WTC11 (cell line): Measurements from ENCODE around the gene DMD. TPM values are rescaled to one million over a fixed set of nuclear protein-coding genes. Genes with fewer than 3 reads are reported as not detected.

Experiments
- ATAC-seq: fragments of 200-7000 bp; cut with Tn5 transposase; 2 replicates; pipeline ENCODE4 v1.10.0; 2021; ENCODE audit warnings: mild to moderate bottlenecking, moderate library complexity
- CTCF ChIA-PET: fragments of 300-600 bp; sonication (Branson Sonifier 250); formaldehyde crosslinking; loops from one replicate; lab custom pipeline; 2021; ENCODE audit warnings: antibody characterized with exemption; lab: Charles Lee
- POLR2A ChIA-PET: fragments of 350-600 bp; sonication (Branson Sonifier 250); formaldehyde crosslinking; loops from one replicate; lab custom pipeline; 2021; ENCODE audit warnings: antibody characterized with exemption; lab: Charles Lee
- DNase-seq: peaks from one replicate; pipeline ENCODE4 v3.0.0; 2021; ENCODE audit warnings: low spot score
- H3K27ac Mint-ChIP-seq: 2 replicates; pipeline ENCODE4 v1.8.0; 2021; ENCODE audit warnings: mixed read lengths
- H3K27me3 Mint-ChIP-seq: 2 replicates; pipeline ENCODE4 v1.8.0; 2021; ENCODE audit warnings: low read depth, mild to moderate bottlenecking, moderate library complexity, mixed read lengths
- H3K36me3 Mint-ChIP-seq: 2 replicates; pipeline ENCODE4 v1.8.0; 2021; ENCODE audit warnings: mixed read lengths
- H3K4me1 Mint-ChIP-seq: 2 replicates; pipeline ENCODE4 v1.8.0; 2022; ENCODE audit warnings: mixed read lengths
- H3K4me3 Mint-ChIP-seq: 2 replicates; pipeline ENCODE4 v1.8.0; 2021; ENCODE audit warnings: mild to moderate bottlenecking, moderate library complexity, mixed read lengths
- H3K9me3 Mint-ChIP-seq: 2 replicates; pipeline ENCODE4 v1.8.0; 2021; ENCODE audit warnings: mixed read lengths
- EMX1 ChIP-seq: fragments of 250-450 bp; sonication (Bioruptor Pico); IDR thresholded peaks from 2 replicates; pipeline ENCODE4 v1.8.0; 2021; ENCODE audit warnings: mild to moderate bottlenecking
- FOXP1 ChIP-seq: sonication (generic); formaldehyde crosslinking; IDR thresholded peaks from 2 replicates; pipeline ENCODE4 v1.8.0; 2022; ENCODE audit warnings: missing genetic modification reagents, mild to moderate bottlenecking, moderate library complexity, borderline replicate concordance
- GABPB1 ChIP-seq: sonication (generic); formaldehyde crosslinking; IDR thresholded peaks from 2 replicates; pipeline ENCODE4 v1.8.1; 2023; ENCODE audit warnings: mild to moderate bottlenecking, missing genetic modification reagents
- HMGA2 ChIP-seq: fragments of 250-450 bp; sonication (Bioruptor Pico); IDR thresholded peaks from 2 replicates; pipeline ENCODE4 v1.4.0; 2021; ENCODE audit warnings: mild to moderate bottlenecking, moderate library complexity
- JAZF1 ChIP-seq: fragments of 250-450 bp; sonication (Bioruptor Pico); IDR thresholded peaks from 2 replicates; pipeline ENCODE4 v1.9.0; 2021; ENCODE audit warnings: moderate library complexity, mild to moderate bottlenecking, inconsistent platforms
- SOX15 ChIP-seq: fragments of 250-450 bp; sonication (Bioruptor Pico); IDR thresholded peaks from 2 replicates; pipeline ENCODE4 v1.9.0; 2021; ENCODE audit warnings: mild to moderate bottlenecking
- TEAD4 ChIP-seq: sonication (generic); formaldehyde crosslinking; IDR thresholded peaks from 2 replicates; pipeline ENCODE4 v1.8.0; 2022; ENCODE audit warnings: mild to moderate bottlenecking, missing genetic modification reagents
- total RNA-seq: library from RNA; stranded (reverse); gene quantifications from 3 replicates; pipeline ENCODE4 v1.2.3, GENCODE V29; 2021
- TF ChIP-seq, protein P1 (sequence below): sonication (generic); formaldehyde crosslinking; conservative IDR thresholded peaks from 2 replicates; pipeline ENCODE4 v1.8.1; 2023; ENCODE audit warnings: mild to moderate bottlenecking, low read depth, missing genetic modification reagents, moderate library complexity
- TF ChIP-seq, protein P2 (sequence below): fragments of 250-450 bp; sonication (Bioruptor Pico); IDR thresholded peaks from 2 replicates; pipeline ENCODE4 v1.9.0; 2021; ENCODE audit warnings: moderate library complexity, mild to moderate bottlenecking, inconsistent platforms, borderline replicate concordance
- TF ChIP-seq, protein P3 (sequence below): fragments of 250-450 bp; sonication (Bioruptor Pico); IDR thresholded peaks from 2 replicates; pipeline ENCODE4 v1.9.0; 2021; ENCODE audit warnings: mild to moderate bottlenecking, borderline replicate concordance
- TF ChIP-seq, protein P4 (sequence below): sonication (generic); formaldehyde crosslinking; IDR thresholded peaks from 2 replicates; pipeline ENCODE4 v1.8.1; 2022; ENCODE audit warnings: missing genetic modification reagents, borderline replicate concordance
- TF ChIP-seq, protein P5 (sequence below): sonication (generic); formaldehyde crosslinking; IDR thresholded peaks from 2 replicates; pipeline ENCODE4 v1.8.1; 2023; ENCODE audit warnings: mild to moderate bottlenecking, missing genetic modification reagents
- TF ChIP-seq, protein P6 (sequence below): fragments of 250-450 bp; sonication (Bioruptor Pico); IDR thresholded peaks from 2 replicates; pipeline ENCODE4 v1.9.0; 2021; ENCODE audit warnings: mild to moderate bottlenecking
- TF ChIP-seq, protein P7 (sequence below): sonication (generic); formaldehyde crosslinking; IDR thresholded peaks from 2 replicates; pipeline ENCODE4 v1.8.1; 2023; ENCODE audit warnings: mild to moderate bottlenecking, missing genetic modification reagents, borderline replicate concordance
- TF ChIP-seq, protein P8 (sequence below): sonication (generic); formaldehyde crosslinking; IDR thresholded peaks from 2 replicates; pipeline ENCODE4 v1.8.0; 2022; ENCODE audit warnings: mild to moderate bottlenecking, missing genetic modification reagents

Gene DMD
- total RNA-seq, 1 experiment from 2014 or later, result 9.1 TPM

DNA sequence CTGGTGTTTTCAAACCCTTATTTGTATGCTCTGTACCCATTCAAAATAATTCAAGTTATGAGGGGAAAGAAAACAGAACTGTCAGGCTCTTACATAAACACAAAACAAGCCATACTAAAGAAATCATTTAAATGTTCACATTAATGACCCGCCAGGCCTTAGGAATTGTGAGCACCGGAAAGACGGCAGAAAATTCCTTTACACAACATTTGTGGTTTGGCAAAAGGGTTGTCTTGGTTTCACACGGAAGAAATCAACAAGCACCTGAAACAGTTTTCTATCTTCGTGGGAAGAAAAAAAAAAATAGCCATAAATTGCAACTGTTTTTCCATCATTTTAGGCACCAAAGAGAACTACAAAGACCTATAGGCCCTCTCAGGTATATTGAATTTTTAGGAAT, 1951.0 kb downstream of the DMD start (continued):
- TF ChIP-seq, protein P1, sequence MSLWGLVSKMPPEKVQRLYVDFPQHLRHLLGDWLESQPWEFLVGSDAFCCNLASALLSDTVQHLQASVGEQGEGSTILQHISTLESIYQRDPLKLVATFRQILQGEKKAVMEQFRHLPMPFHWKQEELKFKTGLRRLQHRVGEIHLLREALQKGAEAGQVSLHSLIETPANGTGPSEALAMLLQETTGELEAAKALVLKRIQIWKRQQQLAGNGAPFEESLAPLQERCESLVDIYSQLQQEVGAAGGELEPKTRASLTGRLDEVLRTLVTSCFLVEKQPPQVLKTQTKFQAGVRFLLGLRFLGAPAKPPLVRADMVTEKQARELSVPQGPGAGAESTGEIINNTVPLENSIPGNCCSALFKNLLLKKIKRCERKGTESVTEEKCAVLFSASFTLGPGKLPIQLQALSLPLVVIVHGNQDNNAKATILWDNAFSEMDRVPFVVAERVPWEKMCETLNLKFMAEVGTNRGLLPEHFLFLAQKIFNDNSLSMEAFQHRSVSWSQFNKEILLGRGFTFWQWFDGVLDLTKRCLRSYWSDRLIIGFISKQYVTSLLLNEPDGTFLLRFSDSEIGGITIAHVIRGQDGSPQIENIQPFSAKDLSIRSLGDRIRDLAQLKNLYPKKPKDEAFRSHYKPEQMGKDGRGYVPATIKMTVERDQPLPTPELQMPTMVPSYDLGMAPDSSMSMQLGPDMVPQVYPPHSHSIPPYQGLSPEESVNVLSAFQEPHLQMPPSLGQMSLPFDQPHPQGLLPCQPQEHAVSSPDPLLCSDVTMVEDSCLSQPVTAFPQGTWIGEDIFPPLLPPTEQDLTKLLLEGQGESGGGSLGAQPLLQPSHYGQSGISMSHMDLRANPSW (CRISPR knock-in tag), result no peak
- TF ChIP-seq, protein P2, sequence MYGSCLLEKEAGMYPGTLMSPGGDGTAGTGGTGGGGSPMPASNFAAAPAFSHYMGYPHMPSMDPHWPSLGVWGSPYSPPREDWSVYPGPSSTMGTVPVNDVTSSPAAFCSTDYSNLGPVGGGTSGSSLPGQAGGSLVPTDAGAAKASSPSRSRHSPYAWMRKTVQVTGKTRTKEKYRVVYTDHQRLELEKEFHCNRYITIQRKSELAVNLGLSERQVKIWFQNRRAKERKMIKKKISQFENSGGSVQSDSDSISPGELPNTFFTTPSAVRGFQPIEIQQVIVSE, result no peak
- TF ChIP-seq, protein P3, sequence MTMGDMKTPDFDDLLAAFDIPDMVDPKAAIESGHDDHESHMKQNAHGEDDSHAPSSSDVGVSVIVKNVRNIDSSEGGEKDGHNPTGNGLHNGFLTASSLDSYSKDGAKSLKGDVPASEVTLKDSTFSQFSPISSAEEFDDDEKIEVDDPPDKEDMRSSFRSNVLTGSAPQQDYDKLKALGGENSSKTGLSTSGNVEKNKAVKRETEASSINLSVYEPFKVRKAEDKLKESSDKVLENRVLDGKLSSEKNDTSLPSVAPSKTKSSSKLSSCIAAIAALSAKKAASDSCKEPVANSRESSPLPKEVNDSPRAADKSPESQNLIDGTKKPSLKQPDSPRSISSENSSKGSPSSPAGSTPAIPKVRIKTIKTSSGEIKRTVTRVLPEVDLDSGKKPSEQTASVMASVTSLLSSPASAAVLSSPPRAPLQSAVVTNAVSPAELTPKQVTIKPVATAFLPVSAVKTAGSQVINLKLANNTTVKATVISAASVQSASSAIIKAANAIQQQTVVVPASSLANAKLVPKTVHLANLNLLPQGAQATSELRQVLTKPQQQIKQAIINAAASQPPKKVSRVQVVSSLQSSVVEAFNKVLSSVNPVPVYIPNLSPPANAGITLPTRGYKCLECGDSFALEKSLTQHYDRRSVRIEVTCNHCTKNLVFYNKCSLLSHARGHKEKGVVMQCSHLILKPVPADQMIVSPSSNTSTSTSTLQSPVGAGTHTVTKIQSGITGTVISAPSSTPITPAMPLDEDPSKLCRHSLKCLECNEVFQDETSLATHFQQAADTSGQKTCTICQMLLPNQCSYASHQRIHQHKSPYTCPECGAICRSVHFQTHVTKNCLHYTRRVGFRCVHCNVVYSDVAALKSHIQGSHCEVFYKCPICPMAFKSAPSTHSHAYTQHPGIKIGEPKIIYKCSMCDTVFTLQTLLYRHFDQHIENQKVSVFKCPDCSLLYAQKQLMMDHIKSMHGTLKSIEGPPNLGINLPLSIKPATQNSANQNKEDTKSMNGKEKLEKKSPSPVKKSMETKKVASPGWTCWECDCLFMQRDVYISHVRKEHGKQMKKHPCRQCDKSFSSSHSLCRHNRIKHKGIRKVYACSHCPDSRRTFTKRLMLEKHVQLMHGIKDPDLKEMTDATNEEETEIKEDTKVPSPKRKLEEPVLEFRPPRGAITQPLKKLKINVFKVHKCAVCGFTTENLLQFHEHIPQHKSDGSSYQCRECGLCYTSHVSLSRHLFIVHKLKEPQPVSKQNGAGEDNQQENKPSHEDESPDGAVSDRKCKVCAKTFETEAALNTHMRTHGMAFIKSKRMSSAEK (CRISPR knock-in tag), result no peak
- TF ChIP-seq, protein P4, sequence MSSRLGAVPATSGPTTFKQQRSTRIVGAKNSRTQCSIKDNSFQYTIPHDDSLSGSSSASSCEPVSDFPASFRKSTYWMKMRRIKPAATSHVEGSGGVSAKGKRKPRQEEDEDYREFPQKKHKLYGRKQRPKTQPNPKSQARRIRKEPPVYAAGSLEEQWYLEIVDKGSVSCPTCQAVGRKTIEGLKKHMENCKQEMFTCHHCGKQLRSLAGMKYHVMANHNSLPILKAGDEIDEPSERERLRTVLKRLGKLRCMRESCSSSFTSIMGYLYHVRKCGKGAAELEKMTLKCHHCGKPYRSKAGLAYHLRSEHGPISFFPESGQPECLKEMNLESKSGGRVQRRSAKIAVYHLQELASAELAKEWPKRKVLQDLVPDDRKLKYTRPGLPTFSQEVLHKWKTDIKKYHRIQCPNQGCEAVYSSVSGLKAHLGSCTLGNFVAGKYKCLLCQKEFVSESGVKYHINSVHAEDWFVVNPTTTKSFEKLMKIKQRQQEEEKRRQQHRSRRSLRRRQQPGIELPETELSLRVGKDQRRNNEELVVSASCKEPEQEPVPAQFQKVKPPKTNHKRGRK, result no peak
- TF ChIP-seq TEAD4 (no peak), HMGA2 (no peak)
- TF ChIP-seq, protein P5, sequence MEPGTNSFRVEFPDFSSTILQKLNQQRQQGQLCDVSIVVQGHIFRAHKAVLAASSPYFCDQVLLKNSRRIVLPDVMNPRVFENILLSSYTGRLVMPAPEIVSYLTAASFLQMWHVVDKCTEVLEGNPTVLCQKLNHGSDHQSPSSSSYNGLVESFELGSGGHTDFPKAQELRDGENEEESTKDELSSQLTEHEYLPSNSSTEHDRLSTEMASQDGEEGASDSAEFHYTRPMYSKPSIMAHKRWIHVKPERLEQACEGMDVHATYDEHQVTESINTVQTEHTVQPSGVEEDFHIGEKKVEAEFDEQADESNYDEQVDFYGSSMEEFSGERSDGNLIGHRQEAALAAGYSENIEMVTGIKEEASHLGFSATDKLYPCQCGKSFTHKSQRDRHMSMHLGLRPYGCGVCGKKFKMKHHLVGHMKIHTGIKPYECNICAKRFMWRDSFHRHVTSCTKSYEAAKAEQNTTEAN, result no peak

DNA sequence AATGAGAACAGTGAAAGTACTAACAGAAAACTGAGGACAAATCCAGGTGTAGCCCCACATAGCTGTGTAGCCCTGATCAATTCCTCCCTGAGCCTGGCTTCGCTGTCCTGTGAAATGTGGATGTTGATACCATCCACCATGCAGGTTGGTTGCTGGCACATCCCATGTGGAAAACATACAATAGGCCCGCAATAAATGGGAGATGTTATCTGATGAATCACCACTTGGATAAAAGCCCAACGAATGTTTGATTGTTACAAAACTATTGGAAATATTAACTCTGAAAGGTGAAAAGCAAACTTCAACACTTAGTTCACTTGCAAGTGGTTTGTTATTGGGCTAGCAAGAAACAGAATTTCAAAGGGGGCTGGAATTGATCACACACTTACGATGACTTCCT, 1953.2 kb downstream of the DMD start:
- ATAC-seq (no peak), DNase-seq (no peak)
- Mint-ChIP-seq H3K4me3 (no peak overlapping the region), H3K9me3 (no peaks in the 10 kb centered on the region), H3K36me3 (no peaks in the 10 kb centered on the region), H3K4me1 (peaks cover 15% of the 10 kb centered on the region), H3K27me3 (no peaks in the 10 kb centered on the region), H3K27ac (no peak overlapping the region)
- ChIA-PET POLR2A (no interaction called here), CTCF (no interaction called here)
- no peak for TF ChIP-seq JAZF1 (CRISPR knock-in tag)
- no peak for TF ChIP-seq EMX1 (CRISPR knock-in tag)
- no peak for TF ChIP-seq SOX15 (CRISPR knock-in tag)
- no peak for TF ChIP-seq GABPB1 (CRISPR knock-in tag)
- TF ChIP-seq FOXP1 (CRISPR knock-in tag), result no peak
- TF ChIP-seq, protein P6, sequence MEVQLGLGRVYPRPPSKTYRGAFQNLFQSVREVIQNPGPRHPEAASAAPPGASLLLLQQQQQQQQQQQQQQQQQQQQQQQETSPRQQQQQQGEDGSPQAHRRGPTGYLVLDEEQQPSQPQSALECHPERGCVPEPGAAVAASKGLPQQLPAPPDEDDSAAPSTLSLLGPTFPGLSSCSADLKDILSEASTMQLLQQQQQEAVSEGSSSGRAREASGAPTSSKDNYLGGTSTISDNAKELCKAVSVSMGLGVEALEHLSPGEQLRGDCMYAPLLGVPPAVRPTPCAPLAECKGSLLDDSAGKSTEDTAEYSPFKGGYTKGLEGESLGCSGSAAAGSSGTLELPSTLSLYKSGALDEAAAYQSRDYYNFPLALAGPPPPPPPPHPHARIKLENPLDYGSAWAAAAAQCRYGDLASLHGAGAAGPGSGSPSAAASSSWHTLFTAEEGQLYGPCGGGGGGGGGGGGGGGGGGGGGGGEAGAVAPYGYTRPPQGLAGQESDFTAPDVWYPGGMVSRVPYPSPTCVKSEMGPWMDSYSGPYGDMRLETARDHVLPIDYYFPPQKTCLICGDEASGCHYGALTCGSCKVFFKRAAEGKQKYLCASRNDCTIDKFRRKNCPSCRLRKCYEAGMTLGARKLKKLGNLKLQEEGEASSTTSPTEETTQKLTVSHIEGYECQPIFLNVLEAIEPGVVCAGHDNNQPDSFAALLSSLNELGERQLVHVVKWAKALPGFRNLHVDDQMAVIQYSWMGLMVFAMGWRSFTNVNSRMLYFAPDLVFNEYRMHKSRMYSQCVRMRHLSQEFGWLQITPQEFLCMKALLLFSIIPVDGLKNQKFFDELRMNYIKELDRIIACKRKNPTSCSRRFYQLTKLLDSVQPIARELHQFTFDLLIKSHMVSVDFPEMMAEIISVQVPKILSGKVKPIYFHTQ, result no peak
- TF ChIP-seq, protein P7, sequence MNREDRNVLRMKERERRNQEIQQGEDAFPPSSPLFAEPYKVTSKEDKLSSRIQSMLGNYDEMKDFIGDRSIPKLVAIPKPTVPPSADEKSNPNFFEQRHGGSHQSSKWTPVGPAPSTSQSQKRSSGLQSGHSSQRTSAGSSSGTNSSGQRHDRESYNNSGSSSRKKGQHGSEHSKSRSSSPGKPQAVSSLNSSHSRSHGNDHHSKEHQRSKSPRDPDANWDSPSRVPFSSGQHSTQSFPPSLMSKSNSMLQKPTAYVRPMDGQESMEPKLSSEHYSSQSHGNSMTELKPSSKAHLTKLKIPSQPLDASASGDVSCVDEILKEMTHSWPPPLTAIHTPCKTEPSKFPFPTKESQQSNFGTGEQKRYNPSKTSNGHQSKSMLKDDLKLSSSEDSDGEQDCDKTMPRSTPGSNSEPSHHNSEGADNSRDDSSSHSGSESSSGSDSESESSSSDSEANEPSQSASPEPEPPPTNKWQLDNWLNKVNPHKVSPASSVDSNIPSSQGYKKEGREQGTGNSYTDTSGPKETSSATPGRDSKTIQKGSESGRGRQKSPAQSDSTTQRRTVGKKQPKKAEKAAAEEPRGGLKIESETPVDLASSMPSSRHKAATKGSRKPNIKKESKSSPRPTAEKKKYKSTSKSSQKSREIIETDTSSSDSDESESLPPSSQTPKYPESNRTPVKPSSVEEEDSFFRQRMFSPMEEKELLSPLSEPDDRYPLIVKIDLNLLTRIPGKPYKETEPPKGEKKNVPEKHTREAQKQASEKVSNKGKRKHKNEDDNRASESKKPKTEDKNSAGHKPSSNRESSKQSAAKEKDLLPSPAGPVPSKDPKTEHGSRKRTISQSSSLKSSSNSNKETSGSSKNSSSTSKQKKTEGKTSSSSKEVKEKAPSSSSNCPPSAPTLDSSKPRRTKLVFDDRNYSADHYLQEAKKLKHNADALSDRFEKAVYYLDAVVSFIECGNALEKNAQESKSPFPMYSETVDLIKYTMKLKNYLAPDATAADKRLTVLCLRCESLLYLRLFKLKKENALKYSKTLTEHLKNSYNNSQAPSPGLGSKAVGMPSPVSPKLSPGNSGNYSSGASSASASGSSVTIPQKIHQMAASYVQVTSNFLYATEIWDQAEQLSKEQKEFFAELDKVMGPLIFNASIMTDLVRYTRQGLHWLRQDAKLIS (CRISPR knock-in tag), result no peak
- TF ChIP-seq, protein P8, sequence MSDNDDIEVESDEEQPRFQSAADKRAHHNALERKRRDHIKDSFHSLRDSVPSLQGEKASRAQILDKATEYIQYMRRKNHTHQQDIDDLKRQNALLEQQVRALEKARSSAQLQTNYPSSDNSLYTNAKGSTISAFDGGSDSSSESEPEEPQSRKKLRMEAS, result no peak
